Panc1 (cell line): ENCODE results near the gene DDX55. TPM values are rescaled to one million over a fixed set of nuclear protein-coding genes. Genes with fewer than 3 reads are reported as not detected.

Experiments
- ATAC-seq: fragments of 200-7000 bp; cut with Tn5 transposase; 2 replicates; pipeline ENCODE4 v1.9.1; 2020; ENCODE audit warnings: mild to moderate bottlenecking, moderate library complexity
- BruUV-seq: library from RNA; stranded (reverse); fragments of 400-500 nt; replicated peaks from 2 replicates; lab custom pipeline; 2021; lab: Mats Ljungman, UMichigan
- CTCF ChIA-PET: fragments of 300-600 bp; sonication (Branson Sonifier 250); formaldehyde crosslinking; loops from one replicate; lab custom pipeline; 2022; ENCODE audit warnings: antibody characterized with exemption; lab: Charles Lee
- POLR2A ChIA-PET: fragments of 300-600 bp; sonication (Branson Sonifier 250); formaldehyde crosslinking; loops from one replicate; lab custom pipeline; 2022; ENCODE audit warnings: antibody characterized with exemption; lab: Charles Lee
- DNase-seq: peaks from one replicate; pipeline ENCODE4 v3.0.0-alpha.2; 2010; ENCODE audit warnings: low read depth, low spot score
- H3K27ac ChIP-seq: 2 replicates; pipeline ENCODE4 v1.5.1; 2011; ENCODE audit warnings: mild to moderate bottlenecking, low read length, inconsistent platforms
- H3K27me3 ChIP-seq: fragments of 200-500 bp; sonication (Bioruptor generic); 2 replicates; pipeline ENCODE4 v1.6.0; 2014; ENCODE audit warnings: low read length, inconsistent platforms; ENCODE audit not compliant: control insufficient read depth, insufficient read depth
- H3K36me3 ChIP-seq: fragments of 200-500 bp; sonication (Bioruptor generic); 2 replicates; pipeline ENCODE4 v1.5.1; 2014; ENCODE audit warnings: inconsistent platforms, mild to moderate bottlenecking, low read length, moderate library complexity; ENCODE audit not compliant: control insufficient read depth, insufficient read depth
- H3K4me1 ChIP-seq: 2 replicates; pipeline ENCODE4 v1.5.1; 2011; ENCODE audit warnings: inconsistent platforms, mild to moderate bottlenecking, low read length, moderate library complexity; ENCODE audit not compliant: control insufficient read depth, insufficient read depth
- H3K4me3 ChIP-seq, 2 experiments: 2 replicates each; pipeline ENCODE4 v1.5.1; 2011 to 2012; ENCODE audit warnings: low read depth in 2 of 2, low read length in 2 of 2, mild to moderate bottlenecking in 2 of 2, inconsistent platforms in 1 of 2, moderate library complexity in 1 of 2
- H3K9me3 ChIP-seq: fragments of 200-500 bp; sonication (Bioruptor generic); 2 replicates; pipeline ENCODE4 v1.5.1; 2014; ENCODE audit warnings: low read depth, mild to moderate bottlenecking, inconsistent platforms, low read length, moderate library complexity; ENCODE audit not compliant: control insufficient read depth, insufficient read depth
- CTCF ChIP-seq: fragments of 450-650 bp; IDR thresholded peaks from 2 replicates; pipeline ENCODE4 v1.5.1; 2017; ENCODE audit warnings: mild to moderate bottlenecking
- POLR2AphosphoS5 ChIP-seq: IDR thresholded peaks from 2 replicates; pipeline ENCODE4 v1.6.1; 2012; ENCODE audit warnings: mild to moderate bottlenecking, low read depth, low read length, moderate library complexity
- REST ChIP-seq, 2 experiments: IDR thresholded peaks; 2 replicates each; pipeline ENCODE4 v1.6.1; 2011 to 2012; ENCODE audit warnings: low read depth in 2 of 2, control low read depth in 1 of 2, low read length in 1 of 2, mild to moderate bottlenecking in 1 of 2, moderate library complexity in 1 of 2; ENCODE audit not compliant: insufficient read depth in 1 of 2
- SIN3A ChIP-seq: IDR thresholded peaks from 2 replicates; pipeline ENCODE4 v1.6.1; 2012; ENCODE audit warnings: low read depth, mild to moderate bottlenecking, low read length, moderate library complexity, borderline replicate concordance; ENCODE audit not compliant: insufficient read depth
- TCF7L2 ChIP-seq: IDR thresholded peaks from 2 replicates; pipeline ENCODE4 v1.6.1; 2011; ENCODE audit warnings: mild to moderate bottlenecking, low read depth, low read length, inconsistent platforms
- in situ Hi-C: cut with HindIII; loops from 2 replicates; pipeline ENCODE4 v1.10.0; 2016; ENCODE audit warnings: low sequenced_read_pairs, low pct_unique_long_range_greater_than_20kb
- intact Hi-C: fragments of 100-400 bp; cut with micrococcal nuclease; formaldehyde crosslinking; loops from one replicate; pipeline ENCODE4 v1.10.0; 2022; ENCODE audit not compliant: unreplicated experiment
- total RNA-seq: library from RNA; stranded (reverse); gene quantifications from one replicate; pipeline ENCODE4 v1.2.1, GENCODE V29; 2021; ENCODE audit not compliant: unreplicated experiment

The DDX55 gene
- total RNA-seq, 1 experiment from 2014 or later, result 46.3 TPM

- intact Hi-C loops, result no loop called here
- no peaks in the 10 kb centered on the region for H3K9me3 ChIP-seq
- H3K27ac ChIP-seq, result no peak overlapping the region
- no peak for ATAC-seq
- H3K36me3 ChIP-seq, result peaks cover 37% of the 10 kb centered on the region
- DNase-seq, result no peak
- in situ Hi-C loops, result no loop called here
- 0 out of 2 replicates have a peak, but pooled peaks cover 1% of the 10 kb centered on the region for H3K4me1 ChIP-seq
- ChIA-PET POLR2A (interaction anchor here (0.6 kb wide), 1 partner anchor 36 kb away, joined by 4 read pairs; no protein-coding TSS in a partner anchor), CTCF (interaction anchor here (0.6 kb wide), 1 partner anchor 10 kb away, joined by 5 read pairs; no protein-coding TSS in a partner anchor)
- H3K27me3 ChIP-seq, result no peaks in the 10 kb centered on the region
- no peak overlapping the region for H3K4me3 ChIP-seq
- BruUV-seq, result no TSS peak
- TF ChIP-seq POLR2AphosphoS5 (no peak), REST (IDR thresholded peaks at IDR 0.05; ENCODE audit: insufficient read depth in 1 of 2, low read depth in 2 of 2, low read length in 1 of 2) (no peak), CTCF (no peak), SIN3A (no peak), TCF7L2 (no peak)
These were observed 6.3 kb downstream of the DDX55 start for GRCh38 chr12:123608182-123608581.

- in situ Hi-C loops, result no loop called here
- Histone ChIP-seq H3K27me3 (no peaks in the 10 kb centered on the region), H3K9me3 (no peaks in the 10 kb centered on the region), H3K4me3 (no peak overlapping the region), H3K4me1 (no peaks in the 10 kb centered on the region), H3K36me3 (peaks cover 45% of the 10 kb centered on the region), H3K27ac (no peak overlapping the region)
- ATAC-seq (no peak), DNase-seq (no peak)
- CTCF ChIA-PET, result no interaction called here
- no TSS peak for BruUV-seq
- intact Hi-C loops, result no loop called here
- POLR2A ChIA-PET, result no interaction called here
- TF ChIP-seq SIN3A (no peak), CTCF (no peak), REST (IDR thresholded peaks at IDR 0.05; ENCODE audit: insufficient read depth in 1 of 2, low read depth in 2 of 2, low read length in 1 of 2) (no peak), POLR2AphosphoS5 (no peak), TCF7L2 (no peak)
These were observed 12.2 kb downstream of the DDX55 start for GRCh38 chr12:123614110-123614509.
